Activated CD8-positive, alpha-beta T cell treated with anti-CD3 and anti-CD28 coated beads for 36 hours (primary cell): ENCODE data around the gene LYZ. TPM values are rescaled to one million over a fixed set of nuclear protein-coding genes. Genes with fewer than 3 reads are reported as not detected.

Experiments
- ATAC-seq: fragments of 200-7000 bp; cut with Tn5 transposase; one replicate; pipeline ENCODE4 v1.10.0; 2021; ENCODE audit warnings: mild to moderate bottlenecking, moderate library complexity
- CTCF ChIA-PET: fragments of 350-600 bp; sonication (Branson Sonifier 250); formaldehyde crosslinking; loops from one replicate; lab custom pipeline; 2021; ENCODE audit warnings: antibody characterized with exemption; lab: Charles Lee
- POLR2A ChIA-PET: fragments of 350-600 bp; sonication (Branson Sonifier 250); formaldehyde crosslinking; loops from one replicate; lab custom pipeline; 2021; ENCODE audit warnings: antibody characterized with exemption; lab: Charles Lee
- DNase-seq: peaks from one replicate; pipeline ENCODE4 v3.0.0-alpha.2; 2020
- H3K27ac Mint-ChIP-seq: one replicate; pipeline ENCODE4 v1.8.0; 2021; ENCODE audit warnings: mild to moderate bottlenecking, mixed read lengths
- H3K27me3 Mint-ChIP-seq: one replicate; pipeline ENCODE4 v1.8.0; 2021; ENCODE audit warnings: mixed read lengths
- H3K36me3 Mint-ChIP-seq: one replicate; pipeline ENCODE4 v1.8.0; 2021; ENCODE audit warnings: low read depth, mixed read lengths
- H3K4me1 Mint-ChIP-seq: one replicate; pipeline ENCODE4 v1.8.0; 2021; ENCODE audit warnings: low read depth, mixed read lengths
- H3K4me3 Mint-ChIP-seq: one replicate; pipeline ENCODE4 v1.8.0; 2021; ENCODE audit warnings: mild to moderate bottlenecking, moderate library complexity, mixed read lengths
- H3K9me3 Mint-ChIP-seq: one replicate; pipeline ENCODE4 v1.8.0; 2021; ENCODE audit warnings: mixed read lengths
- CTCF ChIP-seq: fragments of 200-600 bp; IDR thresholded peaks from one replicate; pipeline ENCODE4 v1.8.0; 2022; ENCODE audit warnings: antibody characterized with exemption, mild to moderate bottlenecking
- intact Hi-C: fragments of 100-400 bp; cut with micrococcal nuclease; formaldehyde crosslinking; loops from one replicate; pipeline ENCODE4 v1.10.0; 2022
- total RNA-seq, 2 experiments: library from RNA; stranded (reverse); gene quantifications; one replicate each; pipeline ENCODE4 v1.2.3, GENCODE V29; 2021

Gene LYZ
- total RNA-seq, 2 experiments from 2014 or later: not detected

GRCh38 chr12:69343885-69344612 is 4.1 kb upstream of the LYZ start:
- peaks cover 2% of the 10 kb centered on the region for H3K4me1 Mint-ChIP-seq

DNA sequence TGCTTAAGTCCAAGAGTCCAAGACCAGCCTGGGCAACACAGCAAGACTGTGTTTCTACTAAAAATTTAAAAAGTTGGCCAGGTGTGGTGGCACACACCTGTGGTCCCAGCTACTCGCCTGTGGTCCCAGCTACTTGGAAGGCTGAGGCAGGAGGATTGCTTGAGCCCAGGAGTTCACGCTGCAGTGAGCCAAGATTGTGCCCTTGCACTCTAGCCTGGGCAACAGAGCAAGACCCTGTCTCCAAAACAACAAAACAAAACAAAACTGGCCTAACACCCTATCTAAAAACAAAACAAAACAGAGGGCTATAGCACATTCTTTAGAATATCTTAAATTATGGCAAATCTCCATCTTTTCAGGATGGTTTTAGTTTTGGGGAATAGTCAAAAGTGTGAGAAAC is 3.1 kb upstream of the LYZ start:
- DNase-seq (no peak), ATAC-seq (no peak)
- H3K9me3 Mint-ChIP-seq: no peaks in the 10 kb centered on the region
- no peak for TF ChIP-seq CTCF
- H3K27ac Mint-ChIP-seq: no peak overlapping the region
- ChIA-PET POLR2A (no interaction called here), CTCF (interaction anchor here (1.1 kb wide), 2 partner anchors 13 to 226 kb away, joined by 3 read pairs; no protein-coding TSS in a partner anchor)
- H3K36me3 Mint-ChIP-seq: no peaks in the 10 kb centered on the region
- peaks cover 2% of the 10 kb centered on the region for H3K4me1 Mint-ChIP-seq
- H3K4me3 Mint-ChIP-seq: no peak overlapping the region
- intact Hi-C loops: no loop called here
- H3K27me3 Mint-ChIP-seq: peaks cover 6% of the 10 kb centered on the region

More at GRCh38 chr12:69343885-69344612, 4.1 kb upstream of the LYZ start:
- no peaks in the 10 kb centered on the region for H3K36me3 Mint-ChIP-seq
- H3K27me3 Mint-ChIP-seq: peaks cover 9% of the 10 kb centered on the region
- H3K4me3 Mint-ChIP-seq: no peak overlapping the region
- H3K27ac Mint-ChIP-seq: no peak overlapping the region
- no peak for DNase-seq
- ATAC-seq: no peak
- H3K9me3 Mint-ChIP-seq: no peaks in the 10 kb centered on the region
- no peak for TF ChIP-seq CTCF
- CTCF ChIA-PET: interaction anchor here (1.1 to 1.2 kb wide), 3 partner anchors 14 to 227 kb away, joined by 3 read pairs; no protein-coding TSS in a partner anchor
- intact Hi-C loops: no loop called here
- POLR2A ChIA-PET: no interaction called here

GRCh38 chr12:69345742-69346141 is 2.4 kb upstream of the LYZ start:
- intact Hi-C loops: no loop called here
- Mint-ChIP-seq H3K27me3 (peaks cover 6% of the 10 kb centered on the region), H3K27ac (no peak overlapping the region), H3K36me3 (no peaks in the 10 kb centered on the region), H3K4me1 (peaks cover 2% of the 10 kb centered on the region), H3K4me3 (no peak overlapping the region), H3K9me3 (no peaks in the 10 kb centered on the region)
- no peak for ATAC-seq
- CTCF ChIA-PET: no interaction called here
- no peak for TF ChIP-seq CTCF
- POLR2A ChIA-PET: no interaction called here
- DNase-seq: no peak

- Mint-ChIP-seq H3K27ac (no peak overlapping the region), H3K4me3 (no peak overlapping the region), H3K9me3 (no peaks in the 10 kb centered on the region), H3K27me3 (peaks cover 3% of the 10 kb centered on the region), H3K4me1 (peaks cover 2% of the 10 kb centered on the region), H3K36me3 (no peaks in the 10 kb centered on the region)
- no peak for ATAC-seq
- intact Hi-C loops: loop anchor here (10.0 kb wide), 1 partner anchor 195 kb away; no protein-coding TSS in a partner anchor
- TF ChIP-seq CTCF: no peak
- CTCF ChIA-PET: interaction anchor here (1.8 to 2.0 kb wide), 2 partner anchors 8 to 59 kb away, joined by 4 to 8 read pairs; no protein-coding TSS in a partner anchor
- POLR2A ChIA-PET: no interaction called here
- no peak for DNase-seq
These were observed 1.9 kb downstream of the LYZ start for GRCh38 chr12:69350002-69350626.

DNA sequence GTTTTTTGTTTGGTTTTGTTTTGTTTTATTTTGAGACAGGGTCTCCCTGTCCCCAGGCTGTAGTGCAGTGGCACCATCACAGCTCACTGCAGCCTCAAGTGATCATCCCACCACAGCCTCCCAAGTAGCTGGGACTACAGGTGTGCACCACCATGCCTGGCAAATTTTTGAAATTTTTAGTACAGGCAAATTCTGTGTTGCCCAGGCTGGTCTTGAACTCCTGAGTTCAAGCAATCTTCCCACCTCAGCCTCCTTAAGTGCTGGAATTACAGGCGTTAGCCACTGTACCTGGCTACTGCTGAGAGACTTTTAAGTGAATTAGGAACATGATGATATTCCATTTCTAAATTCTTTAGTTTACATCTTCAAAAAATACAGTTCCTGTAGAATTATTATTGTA is 2.6 kb downstream of the LYZ start:
- Mint-ChIP-seq H3K4me1 (peaks cover 2% of the 10 kb centered on the region), H3K27me3 (peaks cover 3% of the 10 kb centered on the region), H3K9me3 (no peaks in the 10 kb centered on the region), H3K4me3 (no peak overlapping the region), H3K36me3 (no peaks in the 10 kb centered on the region), H3K27ac (no peak overlapping the region)
- intact Hi-C loops: loop anchor here (10.0 kb wide), 1 partner anchor 196 kb away; no protein-coding TSS in a partner anchor
- CTCF ChIA-PET: no interaction called here
- ATAC-seq: no peak
- POLR2A ChIA-PET: no interaction called here
- DNase-seq: no peak
- no peak for TF ChIP-seq CTCF
